K562 (cell line): ENCODE results near the gene ATXN10. TPM values are rescaled to one million over a fixed set of nuclear protein-coding genes. Genes with fewer than 3 reads are reported as not detected.

ENCODE experiments used
- ATAC-seq: fragments of 200-7000 bp; cut with Tn5 transposase; 3 replicates; pipeline ENCODE4 v1.9.1; 2020; ENCODE audit warnings: moderate library complexity
- Bru-seq: library from RNA; stranded (reverse); fragments of 400-500 nt; gene quantifications from one replicate; lab custom pipeline; 2021; lab: Mats Ljungman, UMichigan
- BruChase-seq, 2 experiments: library from RNA; stranded (reverse); fragments of 400-500 nt; gene quantifications; one replicate each; lab custom pipeline; 2021; lab: Mats Ljungman, UMichigan
- BruUV-seq: library from RNA; stranded (reverse); fragments of 400-500 nt; replicated peaks from 2 replicates; lab custom pipeline; 2021; lab: Mats Ljungman, UMichigan
- CTCF ChIA-PET: fragments of 300-600 bp; formaldehyde crosslinking; extraction: SDS; loops from one replicate; lab custom pipeline; 2021; ENCODE audit warnings: low intra/inter-chr PET ratio; lab: Yijun Ruan, JAX
- POLR2A ChIA-PET: fragments of 300-600, 350-650 bp; sonication (Branson Sonifier 250); formaldehyde crosslinking; extraction: SDS; loops from one replicate; lab custom pipeline; 2021; ENCODE audit warnings: antibody characterized with exemption, inconsistent platforms; lab: Yijun Ruan, JAX
- DNase-seq, 4 experiments: peaks; one replicate each; pipeline versions ENCODE4 v3.0.0 to v3.0.0-alpha.2; 2011 to 2018; ENCODE audit warnings: low spot score in 3 of 4, mixed read lengths in 3 of 4; ENCODE audit errors: extremely low read depth in 1 of 4
- FAIRE-seq: peaks from 2 replicates; lab custom pipeline; 2011; peaks lifted over from hg19 to GRCh38; lab: Jason Lieb, UNC
- H2AFZ ChIP-seq: 2 replicates; pipeline ENCODE4 v1.6.0; 2011; ENCODE audit warnings: low read depth, low read length, control low read depth, inconsistent platforms
- H3K27ac ChIP-seq: fragments of 200-600 bp; 3 replicates; pipeline ENCODE4 v1.8.0; 2011; ENCODE audit warnings: low read depth, mild to moderate bottlenecking, control low read depth, inconsistent platforms, low read length, moderate library complexity, mixed read lengths; ENCODE audit errors: extremely low read depth
- H3K27me3 ChIP-seq, 2 experiments: fragments of 300-600 bp in 1 of 2; 2 replicates in 1 of 2; 3 replicates in 1 of 2; pipeline versions ENCODE4 v1.6.0 to v1.8.0; 2011; ENCODE audit warnings: inconsistent platforms in 2 of 2, low read length in 2 of 2, mild to moderate bottlenecking in 1 of 2, mixed read lengths in 1 of 2, moderate library complexity in 1 of 2; ENCODE audit not compliant: control insufficient read depth in 2 of 2, insufficient read depth in 2 of 2
- H3K36me3 ChIP-seq: fragments of 300-600 bp; 3 replicates; pipeline ENCODE4 v1.8.0; 2011; ENCODE audit warnings: mild to moderate bottlenecking, low read length, inconsistent platforms; ENCODE audit not compliant: control insufficient read depth, insufficient read depth
- H3K4me1 ChIP-seq, 2 experiments: fragments of 200-600 bp in 1 of 2; replicated peaks in 1 of 2; 2 replicates in 1 of 2; 3 replicates in 1 of 2; pipeline versions ENCODE4 v1.5.1 to v1.8.0; 2011; ENCODE audit warnings: inconsistent platforms in 2 of 2, low read length in 2 of 2, mild to moderate bottlenecking in 1 of 2, mixed read lengths in 1 of 2, moderate library complexity in 1 of 2; ENCODE audit not compliant: control insufficient read depth in 2 of 2, insufficient read depth in 2 of 2
- H3K4me2 ChIP-seq: 2 replicates; pipeline ENCODE4 v1.6.1; 2011; ENCODE audit warnings: low read length, control low read depth, inconsistent platforms, mixed read lengths; ENCODE audit not compliant: insufficient read depth
- H3K4me3 ChIP-seq: fragments of 200-600 bp; sonication (generic), shearing (Covaris generic); 2 replicates; pipeline ENCODE4 v1.5.1; 2016; ENCODE audit warnings: control low read depth, inconsistent platforms
- H3K79me2 ChIP-seq: fragments of 200-600 bp; 3 replicates; pipeline ENCODE4 v1.8.0; 2011; ENCODE audit warnings: low read length, inconsistent platforms; ENCODE audit not compliant: control insufficient read depth, insufficient read depth
- H3K9ac ChIP-seq, 2 experiments: 2 replicates each; pipeline versions ENCODE4 v1.6.0 to v1.6.1; 2011; ENCODE audit warnings: low read depth in 2 of 2, low read length in 2 of 2, control low read depth in 1 of 2, inconsistent platforms in 1 of 2, mild to moderate bottlenecking in 1 of 2, mixed read lengths in 1 of 2; ENCODE audit not compliant: insufficient read depth in 1 of 2
- H3K9me1 ChIP-seq: one replicate; pipeline ENCODE4 v1.6.0; 2011; ENCODE audit warnings: inconsistent platforms, mild to moderate bottlenecking, low read length, moderate library complexity; ENCODE audit not compliant: control insufficient read depth, insufficient read depth
- H3K9me3 ChIP-seq: replicated peaks from 2 replicates; pipeline ENCODE4 v1.5.1; 2011; ENCODE audit warnings: low read depth, low read length, inconsistent platforms; ENCODE audit not compliant: control insufficient read depth, insufficient read depth
- H4K20me1 ChIP-seq: replicated peaks from 2 replicates; pipeline ENCODE4 v1.6.1; 2011; ENCODE audit warnings: low read length, inconsistent platforms, mixed read lengths; ENCODE audit not compliant: control insufficient read depth, insufficient read depth
- ETV1 ChIP-seq: fragments of 450-650 bp; conservative IDR thresholded peaks from 2 replicates; pipeline ENCODE4 v1.6.1; 2016; ENCODE audit warnings: missing genetic modification characterization, control low read depth, low read depth, missing compliant biosample characterization
- GTF2E2 ChIP-seq: fragments of 200-800 bp; sonication (Bioruptor generic); IDR thresholded peaks from 2 replicates; pipeline ENCODE4 v1.6.1; 2016; ENCODE audit warnings: missing genetic modification characterization, missing compliant biosample characterization
- HCFC1 ChIP-seq: IDR thresholded peaks from 2 replicates; pipeline ENCODE4 v1.6.1; 2012; ENCODE audit warnings: low read depth, low read length, improper control_type of control experiment
- KDM1A ChIP-seq, 2 experiments: fragments of 450-650 bp; IDR thresholded peaks; 2 replicates each; pipeline ENCODE4 v1.6.1; 2016; ENCODE audit warnings: mild to moderate bottlenecking in 2 of 2
- NFIX ChIP-seq: fragments of 250-450 bp; sonication (Bioruptor Pico); IDR thresholded peaks from 2 replicates; pipeline ENCODE4 v1.4.0; 2020; ENCODE audit warnings: low read depth, mild to moderate bottlenecking, moderate library complexity
- PHB2 ChIP-seq: fragments of 450-650 bp; IDR thresholded peaks from 2 replicates; pipeline ENCODE4 v1.6.1; 2017; ENCODE audit warnings: low read depth
- POLR2AphosphoS5 ChIP-seq: IDR thresholded peaks from 2 replicates; pipeline ENCODE4 v1.6.1; 2011; ENCODE audit warnings: mild to moderate bottlenecking, low read depth, low read length, moderate library complexity; ENCODE audit not compliant: control insufficient read depth, insufficient read depth
- TAF1 ChIP-seq: IDR thresholded peaks from 2 replicates; pipeline ENCODE4 v1.6.1; 2011; ENCODE audit warnings: mild to moderate bottlenecking, low read length, moderate library complexity; ENCODE audit not compliant: insufficient read depth, control insufficient read depth, severe bottlenecking; ENCODE audit errors: extremely low read depth
- TAF7 ChIP-seq: fragments of 450-650 bp; IDR thresholded peaks from 2 replicates; pipeline ENCODE4 v1.6.1; 2016; ENCODE audit warnings: missing genetic modification characterization, missing compliant biosample characterization
- TSC22D4 ChIP-seq: fragments of 450-650 bp; IDR thresholded peaks from 2 replicates; pipeline ENCODE4 v1.6.1; 2016; ENCODE audit warnings: missing genetic modification characterization, missing biosample characterization, control low read depth
- ZNF121 ChIP-seq: sonication (generic); formaldehyde crosslinking; conservative IDR thresholded peaks from 2 replicates; pipeline ENCODE4 v1.8.0; 2022; ENCODE audit warnings: missing genetic modification reagents
- ZNF431 ChIP-seq: sonication (generic); formaldehyde crosslinking; IDR thresholded peaks from 2 replicates; pipeline ENCODE4 v1.8.0; 2022; ENCODE audit warnings: mild to moderate bottlenecking, missing genetic modification reagents
- WGBS: fragments of 100-300 bp; shearing (Covaris generic); methylation state at CpG from one replicate; pipeline ENCODE4 v1.1.6; 2016; ENCODE audit warnings: low coverage, mixed read lengths; ENCODE audit not compliant: insufficient coverage; ENCODE audit errors: missing lambda C conversion rate; 5-methylcytosine and 5-hydroxymethylcytosine counted together
- in situ Hi-C: fragments of 300-500 bp; cut with MboI; formaldehyde crosslinking; loops from 4 replicates; pipeline ENCODE4 v1.15.0; 2018; ENCODE audit warnings: inconsistent platforms, mixed read lengths
- intact Hi-C: fragments of 100-400 bp; cut with micrococcal nuclease; formaldehyde crosslinking; loops from 2 replicates; pipeline ENCODE4 v1.14.2; 2022
- long read RNA-seq, 3 experiments: library from polyadenylated mRNA in 2 of 3; library from RNA in 1 of 3; unstranded in 2 of 3; stranded (forward) in 1 of 3; transcript quantifications; one replicate each; pipeline ENCODE4 v2.0.0, GENCODE V29; 2019 to 2022
- polyA minus RNA-seq, 3 experiments: library from RNA; depleted of rRNA, polyadenylated mRNA; stranded (reverse); fragments of >200 nt; gene quantifications; 2 replicates each; pipeline ENCODE4 v1.2.3, GENCODE V29; 2011
- polyA plus RNA-seq, 8 experiments: library from polyadenylated mRNA; depleted of rRNA in 4 of 8; stranded (reverse) in 5 of 8; unstranded in 3 of 8; fragments of >200 nt; fragmentation: Nextera tagmentation in 2 of 8; fragmentation: Illumina TruSeq in 1 of 8; extraction: Ambion mirVana in 2 of 8; extraction: Trizol in 1 of 8; gene quantifications; 2 replicates each; pipeline versions ENCODE4 v1.2.1 to v1.2.3, GENCODE V29; 2011 to 2014; ENCODE audit warnings: inconsistent platforms in 1 of 8, missing spikeins in 1 of 8
- total RNA-seq, 7 experiments: library from RNA; depleted of rRNA in 6 of 7; stranded (reverse); fragments of >200 nt in 6 of 7; fragmentation: Illumina TruSeq in 2 of 7; extraction: Trizol in 2 of 7; gene quantifications; 2 replicates each; pipeline versions ENCODE4 v1.2.1 to v1.2.3, GENCODE V29; 2011 to 2021; ENCODE audit warnings: low replicate concordance in 1 of 7
- TF ChIP-seq, protein P1 (sequence below): fragments of 450-650 bp; IDR thresholded peaks from 2 replicates; pipeline ENCODE4 v1.6.1; 2016; ENCODE audit warnings: missing biosample characterization, missing genetic modification characterization

The ATXN10 gene, protein sequence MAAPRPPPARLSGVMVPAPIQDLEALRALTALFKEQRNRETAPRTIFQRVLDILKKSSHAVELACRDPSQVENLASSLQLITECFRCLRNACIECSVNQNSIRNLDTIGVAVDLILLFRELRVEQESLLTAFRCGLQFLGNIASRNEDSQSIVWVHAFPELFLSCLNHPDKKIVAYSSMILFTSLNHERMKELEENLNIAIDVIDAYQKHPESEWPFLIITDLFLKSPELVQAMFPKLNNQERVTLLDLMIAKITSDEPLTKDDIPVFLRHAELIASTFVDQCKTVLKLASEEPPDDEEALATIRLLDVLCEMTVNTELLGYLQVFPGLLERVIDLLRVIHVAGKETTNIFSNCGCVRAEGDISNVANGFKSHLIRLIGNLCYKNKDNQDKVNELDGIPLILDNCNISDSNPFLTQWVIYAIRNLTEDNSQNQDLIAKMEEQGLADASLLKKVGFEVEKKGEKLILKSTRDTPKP
- total RNA-seq (2011; cell fraction: chromatin; rRNA removed; ENCODE audit: low replicate concordance), result 53.4 and 83.4 TPM in 2 replicates
- total RNA-seq (2011; cell fraction: nucleolus; rRNA removed), result 26.8 and 40.0 TPM in 2 replicates
- 36.8 and 43.4 TPM in 2 replicates for total RNA-seq (2011; cell fraction: nucleoplasm; rRNA removed)
- 16.6 and 21.7 TPM in 2 replicates for total RNA-seq (2014; rRNA removed)
- total RNA-seq (2014; rRNA removed; fragmentation: Illumina TruSeq; extraction: Trizol), result 32.2 and 35.3 TPM in 2 replicates
- 26.6 and 33.6 TPM in 2 replicates for total RNA-seq (2015; rRNA removed; fragmentation: Illumina TruSeq; extraction: Trizol)
- total RNA-seq (2021), result 66.7 and 72.9 TPM in 2 replicates
- 165 and 190 TPM in 2 replicates for polyA plus RNA-seq (2011; rRNA removed)
- polyA plus RNA-seq (2011; cell fraction: cytosol; rRNA removed), result 21.2 and 70.6 TPM in 2 replicates
- polyA plus RNA-seq (2011; cell fraction: nucleus; rRNA removed), result 27.9 and 39.6 TPM in 2 replicates
- 62.7 and 69.3 TPM in 2 replicates for polyA plus RNA-seq (2012)
- 88.2 and 109 TPM in 2 replicates for polyA plus RNA-seq (2014; fragmentation: Illumina TruSeq; extraction: Trizol)
- 10 to 100 TPM; 11.5 to 16.4 TPM for polyA plus RNA-seq (2014; fragmentation: Nextera tagmentation; extraction: Ambion mirVana)
- 38.9 and 60.4 TPM in 2 replicates for polyA plus RNA-seq (2014; rRNA removed)
- polyA minus RNA-seq (2011; rRNA and poly(A)+ RNA removed), result 209 and 220 TPM in 2 replicates
- polyA minus RNA-seq (2011; cell fraction: cytosol; rRNA and poly(A)+ RNA removed), result 51.2 and 64.3 TPM in 2 replicates
- 21.4 and 35.2 TPM in 2 replicates for polyA minus RNA-seq (2011; cell fraction: nucleus; rRNA and poly(A)+ RNA removed)
- Bru-seq, nascent RNA, result percentile 68 among the genes with signal in this experiment
- percentile 65 among the genes with signal in this experiment for BruChase-seq, experiment 1, labeled RNA remaining after a 2-hour chase
- BruChase-seq, experiment 2, labeled RNA remaining after a 6-hour chase, result percentile 63 among the genes with signal in this experiment
- long read RNA-seq, experiment 1, transcript ATXN10-201 (12 exons, 3,329 nt), result major isoform, 180 of 206 reads
- long read RNA-seq, experiment 1, partial matches to known transcripts, result 8 of 206 reads
- long read RNA-seq, experiment 1, other reads (novel, unspliced or antisense), result 17 of 206 reads
- long read RNA-seq, experiment 2, transcript ATXN10-201 (12 exons, 3,329 nt), result major isoform, 46 of 77 reads
- long read RNA-seq, experiment 2, partial matches to known transcripts, result 15 of 77 reads
- long read RNA-seq, experiment 2, other reads (novel, unspliced or antisense), result 16 of 77 reads
- long read RNA-seq, experiment 3, transcript ATXN10-201 (12 exons, 3,329 nt), result major isoform, 82 of 87 reads
- long read RNA-seq, experiment 3, partial matches to known transcripts, result 3 of 87 reads
- long read RNA-seq, experiment 3, other reads (novel, unspliced or antisense), result 2 of 87 reads

DNA sequence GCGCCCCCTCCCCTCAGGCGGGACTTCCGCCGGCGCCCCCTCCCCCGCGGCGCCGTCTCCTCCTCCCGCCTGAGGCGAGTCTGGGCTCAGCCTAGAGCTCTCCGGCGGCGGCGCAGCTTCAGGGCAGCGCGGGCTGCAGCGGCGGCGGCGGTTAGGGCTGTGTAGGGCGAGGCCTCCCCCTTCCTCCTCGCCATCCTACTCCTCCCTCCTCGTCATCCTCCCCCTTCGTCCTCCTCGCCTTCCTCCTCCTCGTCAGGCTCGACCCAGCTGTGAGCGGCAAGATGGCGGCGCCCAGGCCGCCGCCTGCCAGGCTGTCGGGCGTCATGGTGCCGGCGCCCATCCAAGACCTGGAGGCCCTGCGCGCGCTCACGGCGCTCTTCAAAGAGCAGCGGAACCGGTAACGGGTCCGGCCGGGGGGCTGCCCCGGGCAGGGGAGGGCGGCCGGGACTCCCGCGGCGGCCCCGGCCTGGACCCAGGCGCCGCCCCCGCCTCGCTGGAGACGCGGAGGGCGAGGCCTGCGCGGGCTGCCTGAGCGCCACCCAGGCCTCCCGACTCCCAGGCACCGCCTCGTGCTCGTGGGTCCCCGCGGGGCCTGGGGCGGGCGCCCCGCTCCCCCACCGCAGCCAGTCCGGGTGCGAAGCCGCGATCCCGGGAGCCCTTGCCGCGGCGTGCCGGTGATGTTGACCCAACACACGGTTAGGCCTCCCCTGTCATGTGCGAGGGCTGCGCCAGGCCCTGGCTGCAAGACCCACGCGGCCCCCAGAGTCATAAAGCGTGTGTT is at the start of gene ATXN10:
Gene ATXN10, plus strand, starts transcription at position 52 of the 781 bp plus-strand sequence. Its CDS starts 230 bp downstream, at position 282.
- CTCF ChIA-PET, result no interaction called here
- POLR2A ChIA-PET, result interaction anchor here (1.3 kb wide), 1 partner anchor 32 kb away, joined by 3 read pairs; no protein-coding TSS in a partner anchor
- no TSS peak for BruUV-seq
- 2% methylated on average over 43 of the region's 89 CpGs for WGBS
- Histone ChIP-seq H3K79me2 (peaks cover 49% of the 10 kb centered on the region), H3K9me3 (no peaks in the 10 kb centered on the region), H3K4me3 (peak within 1 kb of the TSS; percentile 70), H4K20me1 (peaks cover 7% of the 10 kb centered on the region; the same call in 1 of the 2 replicates), H3K27ac (peak within 1 kb of the TSS; percentile 82), H3K27me3 (no peaks in the 10 kb centered on the region), H3K4me1 (peaks cover 18% of the 10 kb centered on the region in 2 experiments; a peak in 4 of 5 replicates), H3K36me3 (peaks cover 5% of the 10 kb centered on the region; the same call in 2 of the 3 replicates), H3K4me2 (peak within 1 kb of the TSS; percentile 93), H2AFZ (peak within 1 kb of the TSS; percentile 87), H3K9ac (peak within 1 kb of the TSS; percentile 89 to 97), H3K9me1 (no peaks in the 10 kb centered on the region)
- peak; percentile 73 to 78 (median 74) for DNase-seq
- peak; percentile 87 for ATAC-seq
- intact Hi-C loops (no loop called here), in situ Hi-C loops (no loop called here)
- no peak for FAIRE-seq
- TF ChIP-seq ETV1 (tag) (0 out of 2 replicates have a peak, but pooled peaks have one; percentile 12), HCFC1 (peak; percentile 28; the same call in 1 of the 2 replicates), ZNF431 (CRISPR knock-in tag) (0 out of 2 replicates have a peak, but pooled peaks have one; percentile 62), TAF1 (peak; percentile 43), POLR2AphosphoS5 (peak; percentile 33; the same call in 1 of the 2 replicates), KDM1A (IDR thresholded peaks at IDR 0.05) (peak in 1 of 2 experiments; percentile 60; a peak in 1 of 4 replicates), NFIX (CRISPR knock-in tag) (no peak), ZNF121 (CRISPR knock-in tag) (peak; percentile 97), TSC22D4 (no peak), TAF7 (peak; percentile 33; the same call in 1 of the 2 replicates), GTF2E2 (no peak), PHB2 (no peak)
- TF ChIP-seq, protein P1, sequence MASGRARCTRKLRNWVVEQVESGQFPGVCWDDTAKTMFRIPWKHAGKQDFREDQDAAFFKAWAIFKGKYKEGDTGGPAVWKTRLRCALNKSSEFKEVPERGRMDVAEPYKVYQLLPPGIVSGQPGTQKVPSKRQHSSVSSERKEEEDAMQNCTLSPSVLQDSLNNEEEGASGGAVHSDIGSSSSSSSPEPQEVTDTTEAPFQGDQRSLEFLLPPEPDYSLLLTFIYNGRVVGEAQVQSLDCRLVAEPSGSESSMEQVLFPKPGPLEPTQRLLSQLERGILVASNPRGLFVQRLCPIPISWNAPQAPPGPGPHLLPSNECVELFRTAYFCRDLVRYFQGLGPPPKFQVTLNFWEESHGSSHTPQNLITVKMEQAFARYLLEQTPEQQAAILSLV, result no peak
